SK-N-MC (cell line): ENCODE results near the gene FOXR1.

ENCODE experiments used
- EZH2 ChIP-seq: fragments of 200-600 bp; sonication (generic); IDR thresholded peaks from one replicate; pipeline ENCODE4 v1.6.1; 2017; ENCODE audit warnings: antibody characterized with exemption
- FOXP2 ChIP-seq: optimal IDR thresholded peaks from 2 replicates; pipeline ENCODE3; 2011; ENCODE audit warnings: mild to moderate bottlenecking, moderate library complexity; ENCODE audit not compliant: insufficient read depth; ENCODE audit errors: extremely low read length, control extremely low read depth
- POLR2AphosphoS5 ChIP-seq: IDR thresholded peaks from 2 replicates; pipeline ENCODE4 v1.6.1; 2012; ENCODE audit warnings: mild to moderate bottlenecking, low read depth, low read length, borderline replicate concordance

DNA sequence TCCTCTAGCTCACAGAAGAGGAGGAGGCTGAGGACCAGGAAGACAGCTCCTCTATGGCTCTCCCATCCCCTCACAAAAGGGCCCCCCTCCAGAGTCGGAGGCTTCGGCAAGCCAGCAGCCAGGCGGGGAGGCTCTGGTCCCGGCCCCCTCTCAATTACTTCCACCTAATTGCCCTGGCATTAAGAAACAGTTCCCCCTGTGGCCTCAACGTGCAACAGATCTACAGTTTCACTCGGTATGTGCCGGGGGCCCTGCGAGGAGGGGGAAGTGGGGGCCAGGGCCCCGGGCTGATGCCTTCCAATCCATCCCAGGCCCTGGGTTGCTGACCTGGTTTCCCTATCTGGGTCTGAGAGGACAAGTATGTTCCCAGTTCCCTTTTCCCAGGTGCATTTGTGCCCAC, 7.9 kb downstream of the FOXR1 start:
- TF ChIP-seq EZH2 = no peak
- TF ChIP-seq POLR2AphosphoS5 = no peak
- no peak for TF ChIP-seq FOXP2
